Measurements from ENCODE around the gene PIBF1. TPM values are rescaled to one million over a fixed set of nuclear protein-coding genes. Genes with fewer than 3 reads are reported as not detected.
"Not testable (repeated sequence)": the region's sequence is repeated elsewhere in the genome, so short reads cannot be mapped to it uniquely, and the experiment has no call there.

The PIBF1 gene
- total RNA-seq, 2 donors from 2014 or later: 11.5 to 18.3 TPM

DNA sequence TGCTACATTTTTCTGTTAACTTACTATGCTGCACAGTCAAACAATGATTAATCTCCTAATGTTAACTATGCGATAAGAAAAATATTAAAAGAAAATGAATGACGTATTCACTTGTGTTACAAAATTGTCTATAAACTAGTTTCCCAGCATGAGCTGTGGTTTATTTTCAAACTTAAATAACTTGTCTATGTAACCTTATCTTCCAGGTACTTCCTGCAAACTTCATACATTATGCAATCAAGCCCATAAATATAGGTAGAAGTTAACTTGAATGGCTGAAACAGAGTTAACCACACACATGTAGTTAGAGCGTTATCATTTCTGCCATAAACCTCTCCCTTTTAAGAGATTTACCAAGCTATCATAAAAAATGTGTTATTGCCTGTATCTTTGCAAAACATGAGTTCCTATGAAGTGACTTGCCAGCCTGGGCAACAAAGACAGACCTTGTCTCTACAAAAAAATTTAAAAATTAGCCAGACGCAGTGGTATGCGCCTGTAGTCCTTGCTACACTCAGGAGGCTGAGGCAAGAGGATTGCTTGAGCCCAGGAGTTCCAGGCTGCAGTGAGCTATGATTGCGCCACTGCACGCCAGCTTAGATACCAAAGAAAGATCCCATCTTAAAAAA, 259.1 kb downstream of the PIBF1 start:
- Histone ChIP-seq H3K27ac (no peak overlapping the region), H3K4me3 (no peak overlapping the region)
- TF ChIP-seq, protein P1, sequence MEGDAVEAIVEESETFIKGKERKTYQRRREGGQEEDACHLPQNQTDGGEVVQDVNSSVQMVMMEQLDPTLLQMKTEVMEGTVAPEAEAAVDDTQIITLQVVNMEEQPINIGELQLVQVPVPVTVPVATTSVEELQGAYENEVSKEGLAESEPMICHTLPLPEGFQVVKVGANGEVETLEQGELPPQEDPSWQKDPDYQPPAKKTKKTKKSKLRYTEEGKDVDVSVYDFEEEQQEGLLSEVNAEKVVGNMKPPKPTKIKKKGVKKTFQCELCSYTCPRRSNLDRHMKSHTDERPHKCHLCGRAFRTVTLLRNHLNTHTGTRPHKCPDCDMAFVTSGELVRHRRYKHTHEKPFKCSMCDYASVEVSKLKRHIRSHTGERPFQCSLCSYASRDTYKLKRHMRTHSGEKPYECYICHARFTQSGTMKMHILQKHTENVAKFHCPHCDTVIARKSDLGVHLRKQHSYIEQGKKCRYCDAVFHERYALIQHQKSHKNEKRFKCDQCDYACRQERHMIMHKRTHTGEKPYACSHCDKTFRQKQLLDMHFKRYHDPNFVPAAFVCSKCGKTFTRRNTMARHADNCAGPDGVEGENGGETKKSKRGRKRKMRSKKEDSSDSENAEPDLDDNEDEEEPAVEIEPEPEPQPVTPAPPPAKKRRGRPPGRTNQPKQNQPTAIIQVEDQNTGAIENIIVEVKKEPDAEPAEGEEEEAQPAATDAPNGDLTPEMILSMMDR (IDR thresholded peaks at IDR 0.05): no peak

DNA sequence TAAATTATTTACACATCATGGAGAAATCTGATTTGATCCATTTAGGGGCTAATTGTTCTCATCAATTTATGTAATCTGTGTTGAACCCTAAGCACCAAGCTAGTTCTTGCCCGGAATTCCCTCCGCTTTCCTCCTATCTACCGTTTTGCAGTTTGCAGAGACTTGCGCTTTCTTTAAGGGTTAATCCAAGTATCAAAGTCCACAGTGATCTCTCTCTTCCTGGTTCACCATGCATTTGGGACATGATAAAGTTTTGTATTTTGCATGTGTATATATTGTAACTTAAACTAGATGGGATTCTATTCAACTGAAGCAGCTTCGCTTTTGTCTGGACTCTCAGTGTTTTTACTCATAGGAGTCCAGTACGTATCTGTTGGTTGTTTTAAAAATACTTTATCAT, 263.1 kb downstream of the PIBF1 start:
- DNase-seq (ENCODE audit: low spot score) (no peak), ATAC-seq (ENCODE audit: insufficient number of reproducible peaks, low FRiP score, low read depth) (no peak)
- H3K36me3 ChIP-seq: no peaks in the 10 kb centered on the region
- no peaks in the 10 kb centered on the region for H3K9me3 ChIP-seq
- TF ChIP-seq, protein P1 (IDR thresholded peaks at IDR 0.05): no peak
- H3K27ac ChIP-seq: no peak overlapping the region
- H3K4me1 ChIP-seq (ENCODE audit: control insufficient read depth in 1 of 2, low read depth in 2 of 2): no peaks in the 10 kb centered on the region
- no peaks in the 10 kb centered on the region for H3K27me3 ChIP-seq (replicated peaks; ENCODE audit: insufficient read depth)
- no peak overlapping the region for H3K4me3 ChIP-seq

More for the DNA sequence above, 259.1 kb downstream of the PIBF1 start:
- no peak for DNase-seq (ENCODE audit: low spot score)
- no peaks in the 10 kb centered on the region for H3K27me3 ChIP-seq (replicated peaks; ENCODE audit: insufficient read depth)
- ATAC-seq (ENCODE audit: insufficient number of reproducible peaks, low FRiP score, low read depth): no peak
- no peaks in the 10 kb centered on the region for H3K36me3 ChIP-seq
- no peaks in the 10 kb centered on the region for H3K4me1 ChIP-seq (ENCODE audit: control insufficient read depth in 1 of 2, low read depth in 2 of 2)
- H3K9me3 ChIP-seq: no peaks in the 10 kb centered on the region

DNA sequence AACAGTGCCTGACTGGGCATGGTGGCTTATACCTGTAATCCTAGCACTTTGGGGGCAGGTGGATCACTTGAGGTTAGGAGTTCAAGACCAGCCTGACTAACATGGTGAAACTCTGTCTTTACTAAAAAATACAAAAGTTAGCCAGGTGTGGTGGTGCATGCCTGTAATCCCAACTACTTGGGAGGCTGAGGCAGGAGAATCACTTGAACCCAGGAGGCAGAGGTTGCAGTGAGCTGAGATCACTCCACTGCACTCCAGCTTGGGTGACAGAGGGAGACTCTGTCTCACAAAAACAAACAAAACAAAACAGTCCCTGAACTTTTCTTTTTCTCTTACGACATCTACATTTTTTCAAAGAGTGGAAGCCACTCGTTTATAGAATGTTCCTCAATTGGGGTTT, 266.7 kb downstream of the PIBF1 start:
- H3K36me3 ChIP-seq; ATAC-seq (ENCODE audit: insufficient number of reproducible peaks, low FRiP score, low read depth); H3K4me1 ChIP-seq (ENCODE audit: control insufficient read depth in 1 of 2, low read depth in 2 of 2); H3K4me3 ChIP-seq; DNase-seq (ENCODE audit: low spot score); H3K27ac ChIP-seq; H3K27me3 ChIP-seq (replicated peaks; ENCODE audit: insufficient read depth); H3K9me3 ChIP-seq: not testable (repeated sequence)

- ATAC-seq (ENCODE audit: insufficient number of reproducible peaks, low FRiP score, low read depth) (no peak), DNase-seq (ENCODE audit: low spot score) (no peak)
- Histone ChIP-seq H3K4me1 (ENCODE audit: control insufficient read depth in 1 of 2, low read depth in 2 of 2) (peaks cover 0 to 5% of the 10 kb centered on the region in 2 donors), H3K9me3 (no peaks in the 10 kb centered on the region), H3K4me3 (no peak overlapping the region), H3K27me3 (replicated peaks; ENCODE audit: insufficient read depth) (no peaks in the 10 kb centered on the region), H3K27ac (no peak overlapping the region), H3K36me3 (no peaks in the 10 kb centered on the region)
- TF ChIP-seq, protein P1 (IDR thresholded peaks at IDR 0.05): no peak
Measured at GRCh38 chr13:73054712-73055111, 272.8 kb downstream of the PIBF1 start.

DNA sequence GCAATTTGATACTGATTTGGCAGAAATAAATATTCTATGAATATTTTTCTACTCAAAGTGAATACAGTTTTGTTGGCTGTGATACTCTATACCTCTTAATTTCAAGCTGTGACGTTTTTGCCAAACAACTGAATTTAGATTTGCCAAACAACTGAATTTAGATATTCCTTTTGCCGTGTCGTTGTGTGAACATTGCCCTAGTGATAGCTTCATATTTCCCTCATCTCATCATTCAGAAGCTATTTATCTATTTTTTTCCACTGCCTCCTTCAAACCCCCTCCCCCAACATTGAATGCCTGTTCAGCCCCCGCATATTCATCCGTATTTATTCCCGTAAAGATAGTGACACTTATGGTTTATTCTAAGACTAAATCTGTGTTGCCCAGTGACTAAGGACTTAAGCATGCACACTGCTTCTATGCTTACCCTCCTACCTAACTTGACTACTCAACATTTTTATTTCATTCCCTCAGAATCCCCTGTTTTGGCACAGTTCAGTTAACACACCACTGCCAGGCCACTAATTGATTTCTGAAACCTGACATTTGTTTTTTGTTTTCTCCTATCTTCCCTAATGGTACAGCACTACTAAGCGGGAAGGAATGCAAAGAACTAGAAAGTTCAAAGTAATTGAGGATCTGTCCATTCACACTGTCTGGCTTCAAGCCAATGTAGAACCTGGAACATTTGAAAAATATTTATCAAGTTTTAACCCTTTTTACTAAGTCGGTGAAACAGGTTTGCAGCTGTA, 274.1 kb downstream of the PIBF1 start:
- ATAC-seq (ENCODE audit: insufficient number of reproducible peaks, low FRiP score, low read depth): no peak
- Histone ChIP-seq H3K27me3 (replicated peaks; ENCODE audit: insufficient read depth) (no peaks in the 10 kb centered on the region), H3K27ac (no peak overlapping the region), H3K4me3 (no peak overlapping the region), H3K4me1 (ENCODE audit: control insufficient read depth in 1 of 2, low read depth in 2 of 2) (peaks cover 0 to 9% of the 10 kb centered on the region in 2 donors), H3K36me3 (no peaks in the 10 kb centered on the region), H3K9me3 (no peaks in the 10 kb centered on the region)
- no peak for DNase-seq (ENCODE audit: low spot score)
- TF ChIP-seq, protein P1 (IDR thresholded peaks at IDR 0.05): no peak

Data from thoracic aorta (tissue), 2 donors.